Astrocyte (in vitro differentiated cells and primary cell): ENCODE data around the gene GLRA2. TPM values are rescaled to one million over a fixed set of nuclear protein-coding genes. Genes with fewer than 3 reads are reported as not detected.

Experiments used
- DNase-seq: peaks from one replicate; pipeline ENCODE4 v3.0.0-alpha.2; 2010; ENCODE audit warnings: low read depth
- FAIRE-seq: peaks from 2 replicates; lab custom pipeline; 2011; peaks lifted over from hg19 to GRCh38; lab: Jason Lieb, UNC
- H2AFZ ChIP-seq: 2 replicates; pipeline ENCODE4 v1.6.0; 2012; ENCODE audit warnings: low read depth, low read length, inconsistent platforms
- H3K27ac ChIP-seq: 2 replicates; pipeline ENCODE4 v1.5.1; 2011; ENCODE audit warnings: low read depth, low read length, inconsistent platforms
- H3K27me3 ChIP-seq: 2 replicates; pipeline ENCODE4 v1.6.0; 2011; ENCODE audit warnings: low read length, inconsistent platforms; ENCODE audit not compliant: insufficient read depth
- H3K36me3 ChIP-seq: 2 replicates; pipeline ENCODE4 v1.5.1; 2011; ENCODE audit warnings: low read length, inconsistent platforms; ENCODE audit not compliant: insufficient read depth
- H3K4me1 ChIP-seq: 2 replicates; pipeline ENCODE4 v1.5.1; 2011; ENCODE audit warnings: low read length, inconsistent platforms; ENCODE audit not compliant: insufficient read depth
- H3K4me2 ChIP-seq: 2 replicates; pipeline ENCODE4 v1.6.0; 2012; ENCODE audit warnings: low read length, inconsistent platforms
- H3K4me3 ChIP-seq: 2 replicates; pipeline ENCODE4 v1.5.1; 2011; ENCODE audit warnings: low read depth, mild to moderate bottlenecking, low read length, inconsistent platforms; ENCODE audit not compliant: insufficient read depth
- H3K79me2 ChIP-seq: 2 replicates; pipeline ENCODE4 v1.6.0; 2012; ENCODE audit warnings: mild to moderate bottlenecking, low read length, inconsistent platforms; ENCODE audit not compliant: insufficient read depth
- H3K9ac ChIP-seq: 2 replicates; pipeline ENCODE4 v1.6.0; 2012; ENCODE audit warnings: mild to moderate bottlenecking, low read length, inconsistent platforms
- H3K9me3 ChIP-seq: 2 replicates; pipeline ENCODE4 v1.5.1; 2012; ENCODE audit warnings: low read depth, mild to moderate bottlenecking, low read length, inconsistent platforms; ENCODE audit not compliant: insufficient read depth
- H4K20me1 ChIP-seq: 2 replicates; pipeline ENCODE4 v1.6.0; 2012; ENCODE audit warnings: low read length, inconsistent platforms; ENCODE audit not compliant: insufficient read depth
- H3K27ac Mint-ChIP-seq: one replicate; pipeline ENCODE4 v1.8.0; 2021; ENCODE audit warnings: mild to moderate bottlenecking, mixed read lengths; ENCODE audit not compliant: unreplicated experiment
- H3K27me3 Mint-ChIP-seq: one replicate; pipeline ENCODE4 v1.8.0; 2021; ENCODE audit warnings: low read depth, mixed read lengths; ENCODE audit not compliant: unreplicated experiment
- H3K36me3 Mint-ChIP-seq: one replicate; pipeline ENCODE4 v1.8.0; 2021; ENCODE audit warnings: low read depth, mixed read lengths; ENCODE audit not compliant: unreplicated experiment
- H3K4me1 Mint-ChIP-seq: one replicate; pipeline ENCODE4 v1.8.0; 2021; ENCODE audit warnings: low read depth, mixed read lengths; ENCODE audit not compliant: unreplicated experiment
- H3K4me3 Mint-ChIP-seq: one replicate; pipeline ENCODE4 v1.8.0; 2021; ENCODE audit warnings: mild to moderate bottlenecking, moderate library complexity, mixed read lengths; ENCODE audit not compliant: unreplicated experiment
- H3K9me3 Mint-ChIP-seq: one replicate; pipeline ENCODE4 v1.8.0; 2021; ENCODE audit warnings: mild to moderate bottlenecking, mixed read lengths; ENCODE audit not compliant: unreplicated experiment
- EZH2 ChIP-seq: IDR thresholded peaks from 2 replicates; pipeline ENCODE4 v1.6.1; 2012; ENCODE audit warnings: mild to moderate bottlenecking, low read length, inconsistent platforms; ENCODE audit not compliant: insufficient read depth
- total RNA-seq: library from RNA; stranded (reverse); gene quantifications from 2 replicates; pipeline ENCODE4 v1.2.1, GENCODE V29; 2021
- TF ChIP-seq, protein P1 (sequence below): IDR thresholded peaks from 2 replicates; pipeline ENCODE4 v1.5.1; 2011; ENCODE audit warnings: low read depth, mild to moderate bottlenecking, inconsistent platforms, low read length, moderate library complexity; ENCODE audit not compliant: insufficient read depth

The GLRA2 gene
- total RNA-seq, 1 donor from 2014 or later, result not detected

DNA sequence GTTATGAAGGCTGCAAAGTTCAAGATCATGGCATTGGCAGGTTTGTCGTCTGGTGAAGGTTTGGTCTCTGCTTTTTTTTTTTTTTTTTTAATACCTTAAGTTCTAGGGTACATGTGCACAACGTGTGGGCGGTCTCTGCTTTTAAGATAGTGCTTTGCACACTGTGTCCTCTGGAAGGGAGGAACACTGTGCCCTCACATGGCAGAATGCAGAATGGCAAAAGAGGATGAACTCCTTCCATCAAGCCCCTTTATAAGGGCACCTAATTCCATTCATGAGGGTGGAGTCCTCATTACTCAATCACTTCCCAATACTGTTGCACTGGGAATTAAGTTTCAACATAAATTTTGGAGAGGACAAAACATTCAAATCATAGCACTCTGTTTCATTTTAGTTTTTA lies 101.4 kb downstream of the GLRA2 start:
- H3K36me3 Mint-ChIP-seq, result no peaks in the 10 kb centered on the region
- no peaks in the 10 kb centered on the region for H3K27me3 Mint-ChIP-seq
- Histone ChIP-seq H3K9me3 (no peaks in the 10 kb centered on the region), H3K36me3 (no peaks in the 10 kb centered on the region), H3K4me1 (no peaks in the 10 kb centered on the region), H3K27me3 (no peaks in the 10 kb centered on the region), H3K27ac (no peak overlapping the region), H3K4me3 (no peak overlapping the region), H3K4me2 (no peak overlapping the region), H3K79me2 (no peaks in the 10 kb centered on the region), H3K9ac (no peak overlapping the region), H4K20me1 (no peaks in the 10 kb centered on the region), H2AFZ (no peak overlapping the region)
- DNase-seq (no peak), FAIRE-seq (peak; percentile 76)
- H3K4me1 Mint-ChIP-seq, result no peaks in the 10 kb centered on the region
- H3K9me3 Mint-ChIP-seq, result no peaks in the 10 kb centered on the region
- H3K27ac Mint-ChIP-seq, result no peak overlapping the region
- TF ChIP-seq, protein P1, sequence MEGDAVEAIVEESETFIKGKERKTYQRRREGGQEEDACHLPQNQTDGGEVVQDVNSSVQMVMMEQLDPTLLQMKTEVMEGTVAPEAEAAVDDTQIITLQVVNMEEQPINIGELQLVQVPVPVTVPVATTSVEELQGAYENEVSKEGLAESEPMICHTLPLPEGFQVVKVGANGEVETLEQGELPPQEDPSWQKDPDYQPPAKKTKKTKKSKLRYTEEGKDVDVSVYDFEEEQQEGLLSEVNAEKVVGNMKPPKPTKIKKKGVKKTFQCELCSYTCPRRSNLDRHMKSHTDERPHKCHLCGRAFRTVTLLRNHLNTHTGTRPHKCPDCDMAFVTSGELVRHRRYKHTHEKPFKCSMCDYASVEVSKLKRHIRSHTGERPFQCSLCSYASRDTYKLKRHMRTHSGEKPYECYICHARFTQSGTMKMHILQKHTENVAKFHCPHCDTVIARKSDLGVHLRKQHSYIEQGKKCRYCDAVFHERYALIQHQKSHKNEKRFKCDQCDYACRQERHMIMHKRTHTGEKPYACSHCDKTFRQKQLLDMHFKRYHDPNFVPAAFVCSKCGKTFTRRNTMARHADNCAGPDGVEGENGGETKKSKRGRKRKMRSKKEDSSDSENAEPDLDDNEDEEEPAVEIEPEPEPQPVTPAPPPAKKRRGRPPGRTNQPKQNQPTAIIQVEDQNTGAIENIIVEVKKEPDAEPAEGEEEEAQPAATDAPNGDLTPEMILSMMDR, result no peak
- TF ChIP-seq EZH2, result no peak
- no peak overlapping the region for H3K4me3 Mint-ChIP-seq

- Histone ChIP-seq H3K27ac (no peak overlapping the region), H3K36me3 (no peaks in the 10 kb centered on the region), H3K9me3 (no peaks in the 10 kb centered on the region), H3K4me1 (no peaks in the 10 kb centered on the region), H3K27me3 (no peaks in the 10 kb centered on the region), H3K4me3 (no peak overlapping the region), H4K20me1 (no peaks in the 10 kb centered on the region), H3K9ac (no peak overlapping the region), H3K4me2 (no peak overlapping the region), H2AFZ (no peak overlapping the region), H3K79me2 (no peaks in the 10 kb centered on the region)
- peaks cover 2% of the 10 kb centered on the region for H3K27me3 Mint-ChIP-seq
- H3K9me3 Mint-ChIP-seq, result no peaks in the 10 kb centered on the region
- H3K27ac Mint-ChIP-seq, result no peak overlapping the region
- no peaks in the 10 kb centered on the region for H3K36me3 Mint-ChIP-seq
- no peak overlapping the region for H3K4me3 Mint-ChIP-seq
- peak; percentile 73 for FAIRE-seq
- TF ChIP-seq, protein P1, result no peak
- TF ChIP-seq EZH2, result no peak
- DNase-seq, result no peak
- no peaks in the 10 kb centered on the region for H3K4me1 Mint-ChIP-seq
These were observed 112.6 kb downstream of the GLRA2 start for GRCh38 chrX:14641681-14642655.

DNA sequence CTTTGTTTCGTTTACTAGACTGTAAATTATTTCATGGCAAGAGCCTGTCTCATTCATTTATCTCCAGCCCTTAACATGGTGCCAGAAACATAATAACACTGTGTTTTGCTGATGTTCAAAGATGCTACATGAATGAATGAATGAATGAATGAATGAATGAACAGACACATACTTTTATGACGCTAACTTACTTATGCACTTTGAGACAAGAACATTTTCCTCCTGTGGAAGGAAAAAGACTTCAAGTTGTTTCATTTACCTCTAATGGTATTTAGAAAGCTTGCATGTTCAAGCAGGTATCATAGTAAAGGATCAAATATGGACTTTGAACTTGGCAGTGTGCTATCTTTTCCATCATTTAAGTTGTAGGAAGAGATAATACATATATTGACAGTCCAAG lies 131.6 kb downstream of the GLRA2 start:
- Histone ChIP-seq H2AFZ (no peak overlapping the region), H3K4me3 (no peak overlapping the region), H4K20me1 (no peaks in the 10 kb centered on the region), H3K27ac (no peak overlapping the region), H3K9ac (no peak overlapping the region), H3K36me3 (no peaks in the 10 kb centered on the region), H3K79me2 (no peaks in the 10 kb centered on the region), H3K4me2 (no peak overlapping the region), H3K27me3 (no peaks in the 10 kb centered on the region), H3K4me1 (no peaks in the 10 kb centered on the region), H3K9me3 (no peaks in the 10 kb centered on the region)
- H3K27me3 Mint-ChIP-seq, result no peaks in the 10 kb centered on the region
- DNase-seq (no peak), FAIRE-seq (no peak)
- no peak overlapping the region for H3K27ac Mint-ChIP-seq
- no peak overlapping the region for H3K4me3 Mint-ChIP-seq
- no peaks in the 10 kb centered on the region for H3K4me1 Mint-ChIP-seq
- no peaks in the 10 kb centered on the region for H3K9me3 Mint-ChIP-seq
- H3K36me3 Mint-ChIP-seq, result no peaks in the 10 kb centered on the region
- TF ChIP-seq EZH2, result no peak
- TF ChIP-seq, protein P1, result no peak
